ENCODE measurements around the gene ITSN1.

DNA sequence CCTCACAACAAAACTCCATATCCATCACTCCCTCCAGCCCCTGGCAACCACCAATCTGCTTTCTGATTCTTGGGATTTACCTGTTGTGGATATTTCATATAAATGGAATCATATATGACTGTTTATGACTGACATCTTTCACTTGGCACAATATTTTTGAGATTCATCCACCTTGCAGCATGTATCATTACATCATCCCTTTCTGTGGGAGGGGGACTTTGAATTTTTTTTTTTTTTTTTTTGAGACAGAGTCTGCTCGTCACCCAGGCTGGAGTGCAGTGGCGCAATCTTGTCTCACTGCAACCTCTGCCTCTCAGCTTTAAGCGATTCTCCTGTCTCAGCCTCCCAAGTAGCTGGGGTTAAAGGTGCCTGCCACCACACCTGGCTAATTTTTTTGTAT lies 128.2 kb downstream of the ITSN1 start:
- no peak for TF ChIP-seq TAF1 (IDR thresholded peaks at IDR 0.05; ENCODE audit: low read depth)
- no peak for TF ChIP-seq EP300 (IDR thresholded peaks at IDR 0.05; ENCODE audit: borderline replicate concordance)
- TF ChIP-seq, protein P1, sequence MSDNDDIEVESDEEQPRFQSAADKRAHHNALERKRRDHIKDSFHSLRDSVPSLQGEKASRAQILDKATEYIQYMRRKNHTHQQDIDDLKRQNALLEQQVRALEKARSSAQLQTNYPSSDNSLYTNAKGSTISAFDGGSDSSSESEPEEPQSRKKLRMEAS (IDR thresholded peaks at IDR 0.05), result no peak
- TF ChIP-seq RAD21 (IDR thresholded peaks at IDR 0.05; ENCODE audit: low read depth), result no peak
- TF ChIP-seq YY1 (IDR thresholded peaks at IDR 0.05; ENCODE audit: low read depth), result no peak

All from Ishikawa (cell line).